BJ (cell line): ENCODE measurements around the gene SUMF1. TPM values are rescaled to one million over a fixed set of nuclear protein-coding genes. Genes with fewer than 3 reads are reported as not detected.

Source experiments
- CTCF ChIA-PET: fragments of 350-600 bp; formaldehyde crosslinking; extraction: SDS; loops from one replicate; lab custom pipeline; 2021; ENCODE audit warnings: antibody characterized with exemption, inconsistent platforms; lab: Yijun Ruan, JAX
- POLR2A ChIA-PET: fragments of 300-600 bp; sonication (Branson Sonifier 250); formaldehyde crosslinking; extraction: SDS; loops from one replicate; lab custom pipeline; 2021; ENCODE audit warnings: antibody characterized with exemption; lab: Charles Lee
- DNase-seq: peaks from one replicate; pipeline ENCODE4 v3.0.0-alpha.2; 2011; ENCODE audit warnings: low read depth
- H3K27me3 ChIP-seq: 2 replicates; pipeline ENCODE4 v1.6.0; 2011; ENCODE audit warnings: low read length; ENCODE audit not compliant: control insufficient read depth, insufficient read depth
- H3K36me3 ChIP-seq: 2 replicates; pipeline ENCODE4 v1.5.1; 2011; ENCODE audit warnings: low read length; ENCODE audit not compliant: control insufficient read depth, insufficient read depth
- H3K4me3 ChIP-seq: 2 replicates; pipeline ENCODE4 v1.5.1; 2011; ENCODE audit warnings: low read depth, mild to moderate bottlenecking, control low read depth, low read length
- CTCF ChIP-seq: IDR thresholded peaks from 2 replicates; pipeline ENCODE4 v1.5.1; 2011; ENCODE audit warnings: low read depth, mild to moderate bottlenecking, control low read depth, inconsistent platforms, low read length, moderate library complexity; ENCODE audit not compliant: insufficient read depth
- polyA plus RNA-seq: library from polyadenylated mRNA; depleted of rRNA; stranded (reverse); fragments of >200 nt; gene quantifications from 2 replicates; pipeline ENCODE4 v1.2.3, GENCODE V29; 2011

The SUMF1 gene
- polyA plus RNA-seq, 1 experiment = 57.6 TPM

DNA sequence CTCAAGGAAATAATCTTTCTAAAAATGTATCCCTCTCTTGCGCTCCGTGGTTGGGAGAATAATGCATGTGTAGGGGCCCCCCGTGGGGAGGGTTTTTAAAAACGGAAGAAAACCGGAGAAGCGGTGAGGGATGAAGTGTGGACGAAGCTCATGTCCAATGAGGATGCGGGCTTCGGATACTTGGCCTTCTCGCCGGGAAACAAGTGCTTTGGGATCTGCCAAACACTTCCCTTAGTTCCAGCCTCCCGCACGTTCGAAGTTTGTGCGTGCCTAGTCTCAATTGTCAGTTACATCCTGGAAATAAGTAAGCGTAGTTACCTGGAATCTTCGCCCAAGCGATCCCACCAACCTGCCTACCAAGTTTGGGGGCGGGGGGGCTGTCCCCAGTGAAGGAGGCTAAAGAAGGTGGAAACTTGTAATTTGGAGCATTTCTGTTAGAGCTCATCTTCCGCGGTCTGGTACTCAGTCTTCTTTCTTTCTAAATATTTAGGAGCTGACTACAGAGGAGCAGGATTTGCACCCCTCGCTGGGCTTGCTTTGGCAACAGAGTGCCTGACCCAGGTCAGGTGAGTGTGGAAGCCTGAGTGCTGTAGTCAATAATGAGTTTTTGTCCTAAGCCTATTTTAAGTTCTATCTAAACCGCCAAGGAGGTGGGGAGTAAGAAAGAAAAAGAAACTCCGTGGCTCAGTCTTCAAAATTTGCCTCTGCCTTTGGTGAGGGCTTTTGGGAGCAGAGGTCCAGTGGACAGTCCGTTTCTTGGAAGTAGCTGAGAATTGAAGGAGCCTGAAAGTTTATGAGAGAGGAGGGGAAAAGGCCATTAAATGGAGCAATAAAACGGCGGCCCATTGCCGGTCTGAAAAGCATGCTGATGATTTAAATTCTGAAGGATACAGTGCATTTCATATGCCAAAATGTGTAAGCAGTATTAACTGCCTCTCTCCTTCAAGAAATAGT is 27.1 kb upstream of the SUMF1 start:
- H3K36me3 ChIP-seq = no peaks in the 10 kb centered on the region
- TF ChIP-seq CTCF = no peak
- CTCF ChIA-PET = interaction anchor here (0.6 to 1.4 kb wide), 2 partner anchors 13 to 144 kb away, joined by 3 to 5 read pairs; no protein-coding TSS in a partner anchor
- no peak for DNase-seq
- POLR2A ChIA-PET = interaction anchor here (0.7 kb wide), 1 partner anchor 13 kb away, joined by 3 read pairs; no protein-coding TSS in a partner anchor
- H3K27me3 ChIP-seq = peaks cover 1% of the 10 kb centered on the region; the same call in 1 of the 2 replicates
- peak overlapping the region; percentile 57 for H3K4me3 ChIP-seq

DNA sequence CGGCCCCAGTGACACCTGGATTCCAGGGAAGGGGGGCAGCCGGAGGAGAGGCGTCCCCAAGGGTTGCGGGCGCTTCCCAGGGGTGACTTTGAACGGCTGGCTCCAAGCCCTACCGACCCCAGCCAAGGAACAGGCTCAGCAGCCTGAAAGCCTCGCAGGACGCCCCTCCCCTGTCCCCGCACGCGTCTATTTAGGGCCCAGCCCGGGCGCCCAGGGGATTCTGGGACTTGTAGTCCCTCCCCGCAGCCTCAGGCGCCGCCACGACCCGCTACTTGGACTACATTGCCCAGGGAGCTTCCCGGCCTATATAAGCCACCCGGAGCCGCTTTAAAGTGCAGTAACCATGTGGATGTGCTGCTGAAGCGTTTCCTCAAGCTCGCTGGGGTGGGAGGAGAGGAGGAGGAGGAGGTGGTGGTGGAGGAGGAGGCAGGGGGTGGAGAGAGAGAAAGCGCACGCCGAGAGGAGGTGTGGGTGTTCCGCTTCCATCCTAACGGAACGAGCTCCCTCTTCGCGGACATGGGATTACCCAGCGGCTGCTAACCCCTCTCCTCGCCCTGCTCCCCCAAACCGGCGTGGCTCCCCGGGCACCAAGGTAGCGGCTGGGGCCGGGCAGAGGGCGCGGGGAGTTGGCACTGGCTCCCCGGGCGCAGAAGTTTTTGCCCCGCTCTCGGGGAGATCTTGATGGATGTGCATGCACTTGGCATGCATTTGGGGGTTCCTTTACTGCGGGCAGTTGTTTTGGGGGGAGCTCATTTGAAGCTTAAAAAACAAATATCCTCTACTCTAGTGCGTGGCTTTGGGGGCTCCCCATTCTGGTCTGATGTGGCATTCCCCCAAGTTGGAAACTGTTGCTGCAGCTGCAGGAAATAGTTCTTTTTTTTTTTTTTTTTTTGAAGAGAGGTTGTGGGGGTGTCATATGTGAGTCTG is 26.2 kb upstream of the SUMF1 start, which contains the start of gene ITPR1:
Gene ITPR1, plus strand, starts transcription at position 335 of the 927 bp plus-strand sequence. CDS start 23,144 bp downstream, outside the sequence.
- ChIA-PET POLR2A (interaction anchor here (0.6 to 0.7 kb wide), 3 partner anchors 14 to 566 kb away, joined by 3 to 4 read pairs (median 3); no protein-coding TSS in a partner anchor), CTCF (interaction anchor here (1.3 to 1.4 kb wide), 2 partner anchors 14 to 75 kb away, joined by 3 to 5 read pairs; no protein-coding TSS in a partner anchor)
- peak within 1 kb of the TSS; percentile 57 for H3K4me3 ChIP-seq
- peaks cover 1% of the 10 kb centered on the region; the same call in 1 of the 2 replicates for H3K27me3 ChIP-seq
- DNase-seq = peak; percentile 87
- no peaks in the 10 kb centered on the region for H3K36me3 ChIP-seq
- no peak for TF ChIP-seq CTCF

DNA sequence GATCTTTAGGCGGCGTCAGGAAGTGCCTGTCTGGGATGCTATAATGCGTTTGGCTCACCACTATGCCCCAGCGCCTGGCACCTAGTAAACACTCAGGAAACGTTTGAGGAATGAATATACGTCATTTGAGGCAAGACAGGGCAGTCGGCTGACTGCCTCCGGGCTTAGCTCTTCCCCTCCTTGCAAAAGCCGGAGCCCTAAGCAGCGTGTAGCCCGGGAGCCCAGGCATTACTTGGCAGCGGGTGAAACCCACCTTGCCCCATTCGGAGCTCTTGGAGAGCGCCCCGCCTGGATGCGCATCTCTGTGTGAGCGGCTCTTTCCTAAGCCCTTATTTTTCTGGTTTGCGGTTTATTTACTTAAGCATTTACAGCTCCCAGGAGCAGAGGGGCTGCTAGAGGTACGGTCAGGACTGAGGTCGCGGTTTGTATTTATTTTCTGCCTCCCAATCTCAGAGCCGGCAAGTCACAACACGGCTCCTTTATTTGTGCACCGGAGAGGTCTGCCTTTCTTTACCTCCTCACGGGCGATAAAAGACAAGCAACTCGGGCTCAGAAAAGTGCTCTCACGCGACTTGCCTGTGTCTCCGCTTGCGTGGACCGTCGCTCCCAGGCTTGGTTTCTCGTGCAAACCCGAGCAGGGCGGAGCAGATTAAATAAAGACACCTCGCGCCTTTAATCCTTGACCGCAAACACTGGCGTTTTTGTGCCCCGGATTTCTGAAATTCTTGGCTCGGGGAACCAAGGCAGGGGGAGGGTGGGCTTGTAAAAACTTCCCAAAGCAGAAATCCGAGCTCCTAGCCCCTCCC is 25.3 kb upstream of the SUMF1 start:
- Histone ChIP-seq H3K4me3 (peak overlapping the region; percentile 57), H3K27me3 (peaks cover 1% of the 10 kb centered on the region; the same call in 1 of the 2 replicates), H3K36me3 (no peaks in the 10 kb centered on the region)
- no peak for TF ChIP-seq CTCF
- CTCF ChIA-PET = interaction anchor here (1.3 to 1.4 kb wide), 2 partner anchors 15 to 75 kb away, joined by 3 to 5 read pairs; no protein-coding TSS in a partner anchor
- peak; percentile 15 for DNase-seq
- POLR2A ChIA-PET = interaction anchor here (0.6 kb wide), 2 partner anchors 52 to 567 kb away, joined by 3 to 4 read pairs; no protein-coding TSS in a partner anchor

DNA sequence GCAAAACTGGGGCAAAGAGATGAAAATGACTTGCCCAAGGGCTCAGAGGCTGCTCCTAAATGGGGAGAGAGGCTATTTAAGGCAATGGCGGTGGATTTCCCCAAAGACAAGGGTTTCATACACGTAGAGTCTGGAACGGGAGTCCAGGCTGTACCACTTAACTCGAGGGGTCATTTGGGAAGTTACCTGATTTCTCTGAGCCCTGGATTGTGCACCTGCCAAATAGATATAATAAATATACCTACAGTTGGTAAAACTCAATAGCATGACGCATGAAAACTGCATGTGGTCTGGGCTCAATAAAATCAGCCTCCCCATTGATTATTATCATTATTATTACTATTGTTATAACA is 24.8 kb upstream of the SUMF1 start:
- Histone ChIP-seq H3K36me3 (no peaks in the 10 kb centered on the region), H3K27me3 (peaks cover 1% of the 10 kb centered on the region; the same call in 1 of the 2 replicates), H3K4me3 (no peak overlapping the region; the same call in 1 of the 2 replicates)
- ChIA-PET POLR2A (no interaction called here), CTCF (no interaction called here)
- TF ChIP-seq CTCF = no peak
- no peak for DNase-seq
